H9 (cell line): ENCODE measurements around the gene ZNF488. TPM values are rescaled to one million over a fixed set of nuclear protein-coding genes. Genes with fewer than 3 reads are reported as not detected.
A peak's percentile ranks its signal among the peaks of the same experiment; 100 is the strongest.

ENCODE experiments used
- DNase-seq: peaks from one replicate; pipeline ENCODE4 v3.0.0-alpha.2; 2017
- H2AFZ ChIP-seq: one replicate; pipeline ENCODE4 v1.6.1; 2013; ENCODE audit warnings: mild to moderate bottlenecking, low read length, control low read depth, moderate library complexity
- H2AK5ac ChIP-seq: 2 replicates; pipeline ENCODE4 v1.6.1; 2013; ENCODE audit warnings: low read length, control low read depth, mixed read lengths; ENCODE audit not compliant: insufficient read length
- H2BK120ac ChIP-seq: one replicate; pipeline ENCODE4 v1.6.1; 2013; ENCODE audit warnings: low read depth, mild to moderate bottlenecking, low read length, control low read depth, inconsistent platforms; ENCODE audit not compliant: poor library complexity, severe bottlenecking
- H2BK12ac ChIP-seq: 2 replicates; pipeline ENCODE4 v1.6.1; 2013; ENCODE audit warnings: low read length, control low read depth, mixed read lengths, low read depth; ENCODE audit not compliant: insufficient read length
- H2BK15ac ChIP-seq: 2 replicates; pipeline ENCODE4 v1.6.1; 2013; ENCODE audit warnings: low read depth, low read length, control low read depth
- H2BK20ac ChIP-seq: one replicate; pipeline ENCODE4 v1.6.1; 2013; ENCODE audit warnings: low read depth, mild to moderate bottlenecking, low read length, control low read depth, inconsistent platforms; ENCODE audit not compliant: poor library complexity, severe bottlenecking
- H2BK5ac ChIP-seq: 2 replicates; pipeline ENCODE4 v1.6.1; 2013; ENCODE audit warnings: low read length, control low read depth, mixed read lengths; ENCODE audit not compliant: insufficient read length
- H3K14ac ChIP-seq: 2 replicates; pipeline ENCODE4 v1.6.1; 2013; ENCODE audit warnings: low read length, control low read depth; ENCODE audit not compliant: insufficient read depth
- H3K18ac ChIP-seq: 2 replicates; pipeline ENCODE4 v1.6.1; 2013; ENCODE audit warnings: low read depth, mild to moderate bottlenecking, mixed read lengths, low read length, control low read depth; ENCODE audit not compliant: insufficient read length
- H3K23ac ChIP-seq: 2 replicates; pipeline ENCODE4 v1.6.1; 2013; ENCODE audit warnings: low read length, control low read depth, mixed read lengths, low read depth; ENCODE audit not compliant: insufficient read length
- H3K23me2 ChIP-seq: 2 replicates; pipeline ENCODE4 v1.6.1; 2013; ENCODE audit warnings: low read depth, mild to moderate bottlenecking, mixed read lengths, low read length, control low read depth; ENCODE audit not compliant: insufficient read length, poor library complexity, severe bottlenecking
- H3K27ac ChIP-seq: 2 replicates; pipeline ENCODE4 v1.5.1; 2013; ENCODE audit warnings: low read length, control low read depth, mixed read lengths, low read depth; ENCODE audit not compliant: insufficient read length
- H3K27me3 ChIP-seq: 2 replicates; pipeline ENCODE4 v1.6.1; 2013; ENCODE audit warnings: low read length, control low read depth, inconsistent platforms; ENCODE audit not compliant: insufficient read depth
- H3K4ac ChIP-seq: 2 replicates; pipeline ENCODE4 v1.6.1; 2013; ENCODE audit warnings: low read depth, mild to moderate bottlenecking, control low read depth, inconsistent platforms, low read length, moderate library complexity
- H3K4me1 ChIP-seq: 2 replicates; pipeline ENCODE4 v1.6.1; 2013; ENCODE audit warnings: low read length, control low read depth, inconsistent platforms; ENCODE audit not compliant: insufficient read depth
- H3K4me2 ChIP-seq: 2 replicates; pipeline ENCODE4 v1.6.1; 2013; ENCODE audit warnings: low read length, control low read depth, mixed read lengths; ENCODE audit not compliant: insufficient read length, insufficient read depth
- H3K56ac ChIP-seq: 2 replicates; pipeline ENCODE4 v1.6.1; 2013; ENCODE audit warnings: low read depth, mild to moderate bottlenecking, mixed read lengths, low read length, control low read depth; ENCODE audit not compliant: insufficient read length
- H3K79me1 ChIP-seq: 2 replicates; pipeline ENCODE4 v1.6.1; 2013; ENCODE audit warnings: low read depth, mild to moderate bottlenecking, moderate library complexity, low read length, control low read depth, inconsistent platforms; ENCODE audit not compliant: insufficient read depth, poor library complexity, severe bottlenecking
- H3K79me2 ChIP-seq: 2 replicates; pipeline ENCODE4 v1.6.1; 2013; ENCODE audit warnings: low read length, control low read depth, inconsistent platforms; ENCODE audit not compliant: insufficient read depth
- H3K9ac ChIP-seq: 2 replicates; pipeline ENCODE4 v1.6.1; 2013; ENCODE audit warnings: low read length, control low read depth, mixed read lengths; ENCODE audit not compliant: insufficient read length; ENCODE audit errors: extremely low read depth
- H3K9me3 ChIP-seq: one replicate; pipeline ENCODE4 v1.6.1; 2013; ENCODE audit warnings: low read depth, low read length, inconsistent platforms; ENCODE audit not compliant: control insufficient read depth
- H3T11ph ChIP-seq: one replicate; pipeline ENCODE4 v1.6.1; 2013; ENCODE audit warnings: mild to moderate bottlenecking, low read length, control low read depth, inconsistent platforms
- H4K20me1 ChIP-seq: one replicate; pipeline ENCODE4 v1.6.1; 2013; ENCODE audit not compliant: control insufficient read depth, insufficient read length, insufficient read depth
- H4K5ac ChIP-seq: 2 replicates; pipeline ENCODE4 v1.6.1; 2013; ENCODE audit warnings: low read depth, mild to moderate bottlenecking, mixed read lengths, low read length, control low read depth; ENCODE audit not compliant: insufficient read length
- H4K8ac ChIP-seq: replicated peaks from 2 replicates; pipeline ENCODE4 v1.6.1; 2013; ENCODE audit warnings: low read length, control low read depth, mixed read lengths, low read depth; ENCODE audit not compliant: insufficient read length
- H4K91ac ChIP-seq: 2 replicates; pipeline ENCODE4 v1.6.1; 2013; ENCODE audit warnings: low read depth, mild to moderate bottlenecking, moderate library complexity, mixed read lengths, low read length, control low read depth; ENCODE audit not compliant: insufficient read length
- H3K27ac Mint-ChIP-seq, 3 experiments: 2 replicates in 2 of 3; 3 replicates in 1 of 3; pipeline ENCODE4 v1.8.0; 2020 to 2021; ENCODE audit warnings: mixed read lengths in 3 of 3, mild to moderate bottlenecking in 1 of 3, moderate library complexity in 1 of 3
- H3K27me3 Mint-ChIP-seq: 2 replicates; pipeline ENCODE4 v1.8.0; 2021; ENCODE audit warnings: low read depth, mild to moderate bottlenecking, moderate library complexity, mixed read lengths
- H3K36me3 Mint-ChIP-seq, 3 experiments: 2 replicates in 2 of 3; 3 replicates in 1 of 3; pipeline ENCODE4 v1.8.0; 2020 to 2021; ENCODE audit warnings: low read depth in 3 of 3, mixed read lengths in 3 of 3; ENCODE audit not compliant: insufficient read depth in 1 of 3
- H3K4me1 Mint-ChIP-seq, 2 experiments: 2 replicates each; pipeline ENCODE4 v1.8.0; 2020; ENCODE audit warnings: mixed read lengths in 2 of 2
- H3K4me3 Mint-ChIP-seq, 2 experiments: 2 replicates in 1 of 2; 3 replicates in 1 of 2; pipeline ENCODE4 v1.8.0; 2020 to 2021; ENCODE audit warnings: mild to moderate bottlenecking in 2 of 2, mixed read lengths in 2 of 2, moderate library complexity in 1 of 2
- H3K9me3 Mint-ChIP-seq, 2 experiments: 2 replicates in 1 of 2; 3 replicates in 1 of 2; pipeline ENCODE4 v1.8.0; 2020; ENCODE audit warnings: mild to moderate bottlenecking in 2 of 2, mixed read lengths in 2 of 2, moderate library complexity in 1 of 2
- WGBS: extraction: QIAGEN DNeasy Blood & Tissue Kit; methylation state at CpG from one replicate; pipeline ENCODE4 v1.1.7; 2013; ENCODE audit warnings: missing lambda C conversion rate, low lambda C conversion rate, mixed read lengths; ENCODE audit not compliant: insufficient read length; ENCODE audit errors: extremely low coverage; 5-methylcytosine and 5-hydroxymethylcytosine counted together
- total RNA-seq: library from RNA; stranded (reverse); gene quantifications from 2 replicates; pipeline ENCODE4 v1.2.1, GENCODE V29; 2021
- TF ChIP-seq, protein P1 (sequence below): fragments of 200-600 bp; sonication (generic); conservative IDR thresholded peaks from 3 replicates; pipeline ENCODE4 v1.8.0; 2021; ENCODE audit warnings: antibody characterized with exemption, mild to moderate bottlenecking

The ZNF488 gene
- total RNA-seq, 1 experiment from 2014 or later, result 2.9 TPM

DNA sequence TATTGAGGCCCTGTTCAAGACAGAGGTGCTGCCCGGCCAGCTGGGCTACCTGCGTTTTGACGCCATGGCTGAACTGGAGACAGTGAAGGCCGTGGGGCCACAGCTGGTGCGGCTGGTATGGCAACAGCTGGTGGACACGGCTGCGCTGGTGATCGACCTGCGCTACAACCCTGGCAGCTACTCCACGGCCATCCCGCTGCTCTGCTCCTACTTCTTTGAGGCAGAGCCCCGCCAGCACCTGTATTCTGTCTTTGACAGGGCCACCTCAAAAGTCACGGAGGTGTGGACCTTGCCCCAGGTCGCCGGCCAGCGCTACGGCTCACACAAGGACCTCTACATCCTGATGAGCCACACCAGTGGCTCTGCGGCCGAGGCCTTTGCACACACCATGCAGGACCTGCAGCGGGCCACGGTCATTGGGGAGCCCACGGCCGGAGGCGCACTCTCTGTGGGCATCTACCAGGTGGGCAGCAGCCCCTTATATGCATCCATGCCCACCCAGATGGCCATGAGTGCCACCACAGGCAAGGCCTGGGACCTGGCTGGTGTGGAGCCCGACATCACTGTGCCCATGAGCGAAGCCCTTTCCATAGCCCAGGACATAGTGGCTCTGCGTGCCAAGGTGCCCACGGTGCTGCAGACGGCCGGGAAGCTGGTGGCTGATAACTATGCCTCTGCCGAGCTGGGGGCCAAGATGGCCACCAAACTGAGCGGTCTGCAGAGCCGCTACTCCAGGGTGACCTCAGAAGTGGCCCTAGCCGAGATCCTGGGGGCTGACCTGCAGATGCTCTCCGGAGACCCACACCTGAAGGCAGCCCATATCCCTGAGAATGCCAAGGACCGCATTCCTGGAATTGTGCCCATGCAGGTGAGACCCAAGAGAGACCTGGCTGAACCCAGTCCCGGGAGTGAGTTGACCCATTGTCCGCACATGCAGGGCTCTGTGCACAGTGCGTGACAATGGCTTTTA, 33.1 kb downstream of the ZNF488 start:
- no peak overlapping the region for H2AK5ac ChIP-seq
- no peak overlapping the region for H2BK5ac ChIP-seq
- no peak overlapping the region for H4K8ac ChIP-seq
- H3K27me3 Mint-ChIP-seq, result no peaks in the 10 kb centered on the region; the same call in none of the 2 replicates
- no peaks in the 10 kb centered on the region for H3K4me1 ChIP-seq
- peak overlapping the region in 1 of 3 experiments; percentile 85; a peak in 2 of 7 replicates for H3K27ac Mint-ChIP-seq
- no peak overlapping the region for H2BK12ac ChIP-seq
- no peaks in the 10 kb centered on the region for H3K9me3 ChIP-seq
- no peak for DNase-seq
- no peak overlapping the region for H2BK20ac ChIP-seq
- H3K23ac ChIP-seq, result no peak overlapping the region
- H3K4me3 Mint-ChIP-seq, result no peak overlapping the region
- no peaks in the 10 kb centered on the region for H3K79me2 ChIP-seq
- no peak overlapping the region for H3K4ac ChIP-seq
- H3K56ac ChIP-seq, result no peak overlapping the region
- TF ChIP-seq, protein P1, sequence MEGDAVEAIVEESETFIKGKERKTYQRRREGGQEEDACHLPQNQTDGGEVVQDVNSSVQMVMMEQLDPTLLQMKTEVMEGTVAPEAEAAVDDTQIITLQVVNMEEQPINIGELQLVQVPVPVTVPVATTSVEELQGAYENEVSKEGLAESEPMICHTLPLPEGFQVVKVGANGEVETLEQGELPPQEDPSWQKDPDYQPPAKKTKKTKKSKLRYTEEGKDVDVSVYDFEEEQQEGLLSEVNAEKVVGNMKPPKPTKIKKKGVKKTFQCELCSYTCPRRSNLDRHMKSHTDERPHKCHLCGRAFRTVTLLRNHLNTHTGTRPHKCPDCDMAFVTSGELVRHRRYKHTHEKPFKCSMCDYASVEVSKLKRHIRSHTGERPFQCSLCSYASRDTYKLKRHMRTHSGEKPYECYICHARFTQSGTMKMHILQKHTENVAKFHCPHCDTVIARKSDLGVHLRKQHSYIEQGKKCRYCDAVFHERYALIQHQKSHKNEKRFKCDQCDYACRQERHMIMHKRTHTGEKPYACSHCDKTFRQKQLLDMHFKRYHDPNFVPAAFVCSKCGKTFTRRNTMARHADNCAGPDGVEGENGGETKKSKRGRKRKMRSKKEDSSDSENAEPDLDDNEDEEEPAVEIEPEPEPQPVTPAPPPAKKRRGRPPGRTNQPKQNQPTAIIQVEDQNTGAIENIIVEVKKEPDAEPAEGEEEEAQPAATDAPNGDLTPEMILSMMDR, result no peak
- no peak overlapping the region for H2AFZ ChIP-seq
- H3K27me3 ChIP-seq, result no peaks in the 10 kb centered on the region
- H3K36me3 Mint-ChIP-seq, result no peaks in the 10 kb centered on the region
- no peak overlapping the region for H2BK120ac ChIP-seq
- H3K9ac ChIP-seq, result no peak overlapping the region
- no CpG with 5 or more reads among the region's 39 CpGs for WGBS
- H2BK15ac ChIP-seq, result no peak overlapping the region
- no peak overlapping the region for H3K18ac ChIP-seq
- H3K4me2 ChIP-seq, result no peak overlapping the region
- no peak overlapping the region for H3T11ph ChIP-seq
- no peaks in the 10 kb centered on the region for H3K23me2 ChIP-seq
- H3K14ac ChIP-seq, result no peak overlapping the region
- no peaks in the 10 kb centered on the region for H4K20me1 ChIP-seq
- H3K27ac ChIP-seq, result no peak overlapping the region
- H4K91ac ChIP-seq, result no peak overlapping the region
- no peaks in the 10 kb centered on the region for H3K79me1 ChIP-seq
- H3K4me1 Mint-ChIP-seq, result peaks cover 0 to 4% of the 10 kb centered on the region in 2 experiments; a peak in 1 of 4 replicates
- H4K5ac ChIP-seq, result no peak overlapping the region
- H3K9me3 Mint-ChIP-seq, result no peaks in the 10 kb centered on the region
